H1 (cell line): ENCODE results near the gene SNRNP40. TPM values are rescaled to one million over a fixed set of nuclear protein-coding genes. Genes with fewer than 3 reads are reported as not detected.

Experiments
- CTCF ChIA-PET: fragments of 300-600 bp; sonication (Branson Sonifier 250); formaldehyde crosslinking; loops from one replicate; lab custom pipeline; 2021; ENCODE audit not compliant: partially characterized antibody; lab: Charles Lee
- POLR2A ChIA-PET: fragments of 300-600 bp; sonication (Branson Sonifier 250); formaldehyde crosslinking; loops from one replicate; lab custom pipeline; 2021; ENCODE audit warnings: inconsistent platforms; ENCODE audit not compliant: partially characterized antibody; lab: Charles Lee
- DNase-seq, 2 experiments: peaks; one replicate each; pipeline versions ENCODE4 v3.0.0 to v3.0.0-alpha.2; 2010 to 2022; ENCODE audit warnings: low spot score in 2 of 2, low read depth in 1 of 2, mixed read lengths in 1 of 2
- FAIRE-seq: peaks from 2 replicates; lab custom pipeline; 2011; peaks lifted over from hg19 to GRCh38; lab: Jason Lieb, UNC
- H2AFZ ChIP-seq: 2 replicates; pipeline ENCODE4 v1.8.1; 2012; ENCODE audit warnings: low read length, inconsistent platforms
- H2AK5ac ChIP-seq: 2 replicates; pipeline ENCODE4 v1.6.1; 2013; ENCODE audit warnings: low read depth, low read length
- H2BK120ac ChIP-seq: replicated peaks from 2 replicates; pipeline ENCODE3; 2013; ENCODE audit warnings: low read depth, low read length, inconsistent platforms
- H2BK12ac ChIP-seq: 2 replicates; pipeline ENCODE4 v1.6.1; 2013; ENCODE audit warnings: low read depth, low read length
- H2BK15ac ChIP-seq: 2 replicates; pipeline ENCODE4 v1.6.1; 2013; ENCODE audit warnings: low read length
- H2BK20ac ChIP-seq: 2 replicates; pipeline ENCODE4 v1.6.1; 2013; ENCODE audit warnings: low read length
- H2BK5ac ChIP-seq: 2 replicates; pipeline ENCODE4 v1.6.1; 2013; ENCODE audit warnings: low read depth, low read length
- H3K14ac ChIP-seq: 2 replicates; pipeline ENCODE4 v1.6.1; 2013; ENCODE audit warnings: inconsistent platforms; ENCODE audit not compliant: insufficient read length
- H3K18ac ChIP-seq: 2 replicates; pipeline ENCODE4 v1.6.1; 2013; ENCODE audit warnings: low read length; ENCODE audit errors: extremely low read depth
- H3K23ac ChIP-seq: 2 replicates; pipeline ENCODE4 v1.6.1; 2013; ENCODE audit warnings: inconsistent platforms; ENCODE audit not compliant: insufficient read length
- H3K23me2 ChIP-seq: 2 replicates; pipeline ENCODE4 v1.6.1; 2013; ENCODE audit warnings: low read depth, low read length
- H3K27ac ChIP-seq: 2 replicates; pipeline ENCODE4 v1.6.1; 2011; ENCODE audit warnings: low read depth, low read length, inconsistent platforms
- H3K27me3 ChIP-seq, 4 experiments: replicated peaks in 1 of 4; 1 replicate in 1 of 4; 2 replicates in 3 of 4; pipeline versions ENCODE4 v1.6.1 to v1.8.1; 2011 to 2013; ENCODE audit warnings: low read length in 3 of 4, mild to moderate bottlenecking in 3 of 4, inconsistent platforms in 2 of 4, mixed read lengths in 2 of 4, moderate library complexity in 1 of 4; ENCODE audit not compliant: control insufficient read depth in 3 of 4, insufficient read depth in 3 of 4; ENCODE audit errors: extremely low read depth in 1 of 4
- H3K36me3 ChIP-seq, 4 experiments: 2 replicates each; pipeline versions ENCODE4 v1.6.1 to v1.8.1; 2011 to 2013; ENCODE audit warnings: mild to moderate bottlenecking in 4 of 4, low read length in 3 of 4, moderate library complexity in 2 of 4, control low read depth in 1 of 4, inconsistent platforms in 1 of 4; ENCODE audit not compliant: insufficient read depth in 4 of 4, control insufficient read depth in 2 of 4
- H3K4ac ChIP-seq: replicated peaks from 2 replicates; pipeline ENCODE3; 2013; ENCODE audit warnings: low read length, low read depth, mixed read lengths, inconsistent platforms; ENCODE audit not compliant: insufficient read length
- H3K4me1 ChIP-seq, 4 experiments: replicated peaks in 1 of 4; 1 replicate in 1 of 4; 2 replicates in 3 of 4; pipeline versions ENCODE4 v1.6.1 to v1.8.1; 2011 to 2013; ENCODE audit warnings: low read length in 3 of 4, inconsistent platforms in 2 of 4, mixed read lengths in 1 of 4; ENCODE audit not compliant: insufficient read depth in 4 of 4, control insufficient read depth in 3 of 4
- H3K4me2 ChIP-seq, 2 experiments: 2 replicates each; pipeline versions ENCODE4 v1.6.1 to v1.8.1; 2011 to 2013; ENCODE audit warnings: low read depth in 2 of 2, low read length in 2 of 2, control low read depth in 1 of 2, inconsistent platforms in 1 of 2, mild to moderate bottlenecking in 1 of 2; ENCODE audit not compliant: insufficient read depth in 1 of 2
- H3K4me3 ChIP-seq, 4 experiments: fragments of 200-600, 300-600 bp in 1 of 4; sonication (generic), shearing (Covaris generic), sonication (Bioruptor Twin) in 1 of 4; 2 replicates each; pipeline versions ENCODE4 v1.5.1 to v1.8.1; 2011 to 2016; ENCODE audit warnings: low read length in 4 of 4, low read depth in 3 of 4, control low read depth in 2 of 4, inconsistent platforms in 2 of 4, mild to moderate bottlenecking in 2 of 4, mixed read lengths in 1 of 4, moderate library complexity in 1 of 4; ENCODE audit not compliant: insufficient read depth in 2 of 4; ENCODE audit errors: extremely low read depth in 1 of 4
- H3K56ac ChIP-seq: replicated peaks from 2 replicates; pipeline ENCODE3; 2013; ENCODE audit warnings: low read depth, mild to moderate bottlenecking, mixed read lengths, low read length, inconsistent platforms; ENCODE audit not compliant: insufficient read length
- H3K79me1 ChIP-seq: 2 replicates; pipeline ENCODE4 v1.6.1; 2013; ENCODE audit warnings: low read depth, low read length, control low read depth
- H3K79me2 ChIP-seq, 2 experiments: 2 replicates each; pipeline versions ENCODE4 v1.6.1 to v1.8.1; 2012 to 2013; ENCODE audit warnings: low read length in 2 of 2, mild to moderate bottlenecking in 2 of 2, inconsistent platforms in 1 of 2; ENCODE audit not compliant: insufficient read depth in 2 of 2, control insufficient read depth in 1 of 2
- H3K9ac ChIP-seq, 4 experiments: replicated peaks in 1 of 4; 1 replicate in 1 of 4; 2 replicates in 3 of 4; pipeline versions ENCODE4 v1.6.1 to v1.8.1; 2011 to 2013; ENCODE audit warnings: low read depth in 3 of 4, low read length in 3 of 4, control low read depth in 2 of 4, mild to moderate bottlenecking in 2 of 4, moderate library complexity in 2 of 4, inconsistent platforms in 1 of 4; ENCODE audit errors: extremely low read depth in 1 of 4
- H3K9me3 ChIP-seq, 2 experiments: 2 replicates each; pipeline versions ENCODE4 v1.6.1 to v1.8.1; 2012 to 2013; ENCODE audit warnings: mild to moderate bottlenecking in 2 of 2, moderate library complexity in 2 of 2, control low read depth in 1 of 2, inconsistent platforms in 1 of 2, low read depth in 1 of 2, low read length in 1 of 2, mixed read lengths in 1 of 2; ENCODE audit not compliant: insufficient read depth in 2 of 2
- H4K20me1 ChIP-seq, 2 experiments: replicated peaks in 1 of 2; 2 replicates each; pipeline versions ENCODE3 to v1.8.1; 2011 to 2013; ENCODE audit warnings: inconsistent platforms in 2 of 2, low read length in 2 of 2, mild to moderate bottlenecking in 1 of 2; ENCODE audit not compliant: insufficient read depth in 2 of 2, control insufficient read depth in 1 of 2
- H4K5ac ChIP-seq: 2 replicates; pipeline ENCODE4 v1.6.1; 2013; ENCODE audit warnings: low read length, low read depth, mixed read lengths, inconsistent platforms; ENCODE audit not compliant: insufficient read length
- H4K8ac ChIP-seq: 2 replicates; pipeline ENCODE4 v1.8.0; 2013; ENCODE audit warnings: mild to moderate bottlenecking, moderate library complexity, low read length, inconsistent platforms; ENCODE audit not compliant: insufficient read depth; ENCODE audit errors: extremely low read depth
- H4K91ac ChIP-seq: replicated peaks from 2 replicates; pipeline ENCODE3; 2013; ENCODE audit warnings: low read length, mixed read lengths, inconsistent platforms; ENCODE audit not compliant: insufficient read length
- EGR1 ChIP-seq: IDR thresholded peaks from 2 replicates; pipeline ENCODE4 v1.6.1; 2011; ENCODE audit warnings: low read depth, low read length, borderline replicate concordance
- WGBS, 2 experiments: shearing (Covaris generic) in 1 of 2; methylation state at CpG; one replicate each; pipeline versions ENCODE4 v1.1.6 to v1.1.7; 2013 to 2015; ENCODE audit warnings: low lambda C conversion rate in 2 of 2, mixed read lengths in 2 of 2, inconsistent platforms in 1 of 2, low coverage in 1 of 2, missing lambda C conversion rate in 1 of 2; ENCODE audit not compliant: insufficient replicate concordance in 2 of 2, insufficient coverage in 1 of 2, insufficient read length in 1 of 2; ENCODE audit errors: extremely low coverage in 1 of 2, missing lambda C conversion rate in 1 of 2; 5-methylcytosine and 5-hydroxymethylcytosine counted together
- polyA plus RNA-seq, 7 experiments: library from polyadenylated mRNA; depleted of rRNA in 3 of 7; stranded (reverse) in 5 of 7; unstranded in 2 of 7; fragments of >200 nt in 5 of 7; fragments of 200-250 nt in 2 of 7; gene quantifications; 1 replicate in 5 of 7; 2 replicates in 1 of 7; 4 replicates in 1 of 7; pipeline versions ENCODE4 v1.2.1 to v1.2.3, GENCODE V29; 2011 to 2013; ENCODE audit warnings: missing spikeins in 2 of 7, mixed read lengths in 2 of 7
- total RNA-seq: library from RNA; stranded (reverse); fragmentation: NEBNext Ultra II Directional; extraction: Animal tissue kit (Norgen Biotek cat#: 25700); gene quantifications from 2 replicates; pipeline ENCODE4 v1.2.1, GENCODE V29; 2021
- TF ChIP-seq, protein P1 (sequence below): IDR thresholded peaks from 2 replicates; pipeline ENCODE4 v1.6.1; 2012; ENCODE audit warnings: inconsistent platforms

SNRNP40 gene
- total and polyA plus RNA-seq, 2 of the 8 experiments (the other 6 are each of a cell fraction or from before 2014, with no cell fraction given) = 97.4 to 113 TPM

DNA sequence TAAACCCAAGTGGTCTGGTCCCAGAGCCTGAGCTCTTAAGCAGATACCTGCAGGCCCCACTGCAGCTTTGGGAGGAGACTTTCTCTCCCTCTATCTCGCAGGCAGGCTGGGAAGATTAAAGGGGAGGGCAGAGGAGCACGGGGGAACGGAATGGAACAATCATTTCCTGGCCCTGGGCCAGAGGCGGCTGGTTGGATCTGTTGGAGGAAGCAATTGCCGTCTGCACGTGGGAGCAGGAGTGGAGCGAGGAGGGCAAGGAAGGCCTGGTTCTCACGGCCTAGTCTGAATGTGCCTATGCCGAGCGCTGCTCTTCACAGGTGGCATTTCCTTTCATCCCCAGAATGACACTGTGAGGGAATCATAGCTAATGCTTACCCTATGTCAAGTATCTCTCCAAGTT, 80.6 kb downstream of the SNRNP40 start:
- H3K18ac ChIP-seq = no peak overlapping the region
- no peak overlapping the region for H3K23ac ChIP-seq
- no peaks in the 10 kb centered on the region for H3K9me3 ChIP-seq
- H2BK5ac ChIP-seq = no peak overlapping the region
- H3K79me1 ChIP-seq = no peaks in the 10 kb centered on the region
- no peaks in the 10 kb centered on the region for H3K23me2 ChIP-seq
- no peak overlapping the region for H4K91ac ChIP-seq
- H3K9ac ChIP-seq = no peak overlapping the region
- H2BK15ac ChIP-seq = no peak overlapping the region
- peaks cover 0 to 10% of the 10 kb centered on the region in 2 experiments for H4K20me1 ChIP-seq
- H2BK20ac ChIP-seq = no peak overlapping the region
- no peak overlapping the region for H2AK5ac ChIP-seq
- DNase-seq = no peak
- no peaks in the 10 kb centered on the region for H3K27me3 ChIP-seq
- no peak overlapping the region for H2BK12ac ChIP-seq
- POLR2A ChIA-PET = interaction anchor here (0.9 to 1.2 kb wide), 3 partner anchors 12 to 157 kb away, joined by 3 to 5 read pairs (median 3); partner anchors contain the start of gene FABP3
- H3K14ac ChIP-seq = no peak overlapping the region
- no peak overlapping the region for H2BK120ac ChIP-seq
- no peak overlapping the region for H3K27ac ChIP-seq
- H4K5ac ChIP-seq = no peak overlapping the region
- no peak overlapping the region for H3K4me2 ChIP-seq
- H2AFZ ChIP-seq = no peak overlapping the region
- H3K4me3 ChIP-seq = no peak overlapping the region
- no peaks in the 10 kb centered on the region for H3K36me3 ChIP-seq
- no peak for FAIRE-seq
- no peak overlapping the region for H3K4ac ChIP-seq
- TF ChIP-seq EGR1 = no peak
- TF ChIP-seq, protein P1, sequence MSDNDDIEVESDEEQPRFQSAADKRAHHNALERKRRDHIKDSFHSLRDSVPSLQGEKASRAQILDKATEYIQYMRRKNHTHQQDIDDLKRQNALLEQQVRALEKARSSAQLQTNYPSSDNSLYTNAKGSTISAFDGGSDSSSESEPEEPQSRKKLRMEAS = peak; percentile 56; the same call in 1 of the 2 replicates
- TF ChIP-seq, all 59 proteins: peak for 1
- H3K4me1 ChIP-seq = peaks cover 0 to 9% (median 2%) of the 10 kb centered on the region in 4 experiments; a peak in 5 of 7 replicates
- no peak overlapping the region for H4K8ac ChIP-seq
- WGBS, 2 experiments = 69% methylated on average over 10 of the region's 10 CpGs; no CpG with 5 or more reads in 1 of the 2 experiments
- H3K56ac ChIP-seq = no peak overlapping the region
- CTCF ChIA-PET = interaction anchor here (0.5 to 5.9 kb wide), 11 partner anchors 10 to 731 kb away, joined by 3 to 53 read pairs (median 4); no protein-coding TSS in a partner anchor
- no peaks in the 10 kb centered on the region; a peak in 1 of 4 replicates for H3K79me2 ChIP-seq
